ENCODE data around the gene MDN1.

Gene MDN1

GRCh38 chr6:89693207-89693606 lies 126.4 kb downstream of the MDN1 start:
- no peak for TF ChIP-seq CTCF (IDR thresholded peaks at IDR 0.05)

DNA sequence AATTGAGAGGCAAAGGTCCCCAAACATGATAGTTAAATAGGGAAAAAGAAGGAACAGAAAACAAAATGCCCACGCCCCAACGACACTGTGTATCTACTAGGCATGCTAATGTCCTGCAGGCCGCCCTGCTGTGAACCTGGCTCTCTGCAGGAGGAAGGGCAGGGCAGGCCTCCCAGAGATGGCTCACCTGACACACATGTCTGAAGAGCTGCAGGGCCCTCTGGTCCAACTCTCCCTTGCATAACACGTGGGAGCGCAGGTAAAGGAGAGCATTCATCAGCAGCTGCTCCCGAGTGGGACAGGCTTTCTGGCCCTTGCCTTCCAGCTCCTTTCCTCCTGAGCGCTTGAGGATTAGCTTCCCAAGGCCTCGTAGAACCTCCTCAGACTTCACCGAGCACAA lies 127.3 kb downstream of the MDN1 start:
- no peak for TF ChIP-seq CTCF (IDR thresholded peaks at IDR 0.05)

DNA sequence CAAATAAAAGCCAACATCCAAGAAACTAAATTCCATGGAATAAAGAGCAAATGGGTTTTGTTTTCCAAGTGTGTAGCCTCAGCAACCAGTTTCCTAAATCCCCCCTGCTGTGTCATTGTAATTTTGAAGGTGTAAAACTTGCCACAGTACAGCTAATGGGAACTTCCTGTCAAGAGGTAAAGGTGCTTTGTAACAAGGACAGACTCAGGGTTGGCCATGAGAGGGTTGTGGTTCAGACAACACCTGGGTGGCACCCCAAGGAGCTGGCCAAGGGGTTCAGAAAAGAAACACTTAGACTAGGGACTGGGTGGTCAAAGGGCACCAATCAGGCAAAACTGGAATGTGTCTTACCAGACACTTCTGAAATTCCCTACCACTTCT lies 128.7 kb downstream of the MDN1 start:
- no peak for TF ChIP-seq CTCF (IDR thresholded peaks at IDR 0.05)

DNA sequence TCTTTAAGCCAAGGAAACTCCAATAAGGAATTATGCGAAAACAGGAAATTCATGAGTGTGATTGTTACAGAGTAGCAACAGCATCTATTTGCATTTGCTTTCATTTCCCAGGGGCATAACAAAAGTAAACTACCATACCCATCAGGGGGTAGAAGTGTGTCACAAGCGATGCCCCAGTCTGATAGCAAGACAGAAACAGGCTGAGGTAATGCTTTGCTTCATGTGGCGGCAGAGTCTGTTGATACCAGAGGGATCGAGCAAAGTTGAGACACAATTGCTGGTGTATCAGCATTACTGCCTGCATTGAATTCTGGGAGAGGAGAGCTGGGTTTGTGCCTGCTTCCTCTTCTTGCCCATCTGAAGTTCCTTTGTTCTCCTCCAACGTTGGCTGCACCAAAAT lies 129.9 kb downstream of the MDN1 start:
- TF ChIP-seq CTCF (IDR thresholded peaks at IDR 0.05), result no peak

GRCh38 chr6:89688328-89688727 lies 131.3 kb downstream of the MDN1 start:
- no peak for TF ChIP-seq CTCF (IDR thresholded peaks at IDR 0.05)

- no peak for TF ChIP-seq CTCF (IDR thresholded peaks at IDR 0.05)
Observed at GRCh38 chr6:89685311-89685710, 134.3 kb downstream of the MDN1 start.

DNA sequence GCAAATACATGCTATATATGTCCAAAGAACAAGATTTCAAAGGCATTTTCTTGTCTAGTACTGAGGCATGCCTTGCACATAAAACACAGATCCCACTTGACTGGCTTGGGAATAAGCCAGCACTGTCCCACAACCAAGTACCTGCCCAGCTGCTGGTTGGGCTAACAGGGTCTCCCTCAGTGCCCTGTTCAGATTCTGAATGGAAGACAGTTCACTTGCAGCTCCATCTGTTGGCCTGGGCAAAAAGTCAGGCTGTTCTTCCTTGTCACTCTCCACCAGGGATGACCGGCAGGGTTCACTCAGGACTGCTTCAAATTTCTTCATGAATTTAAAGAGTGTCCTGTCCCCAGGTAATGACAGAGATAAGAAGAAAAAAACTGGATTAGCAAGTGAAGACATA lies 136.6 kb downstream of the MDN1 start:
- TF ChIP-seq CTCF (IDR thresholded peaks at IDR 0.05), result no peak

DNA sequence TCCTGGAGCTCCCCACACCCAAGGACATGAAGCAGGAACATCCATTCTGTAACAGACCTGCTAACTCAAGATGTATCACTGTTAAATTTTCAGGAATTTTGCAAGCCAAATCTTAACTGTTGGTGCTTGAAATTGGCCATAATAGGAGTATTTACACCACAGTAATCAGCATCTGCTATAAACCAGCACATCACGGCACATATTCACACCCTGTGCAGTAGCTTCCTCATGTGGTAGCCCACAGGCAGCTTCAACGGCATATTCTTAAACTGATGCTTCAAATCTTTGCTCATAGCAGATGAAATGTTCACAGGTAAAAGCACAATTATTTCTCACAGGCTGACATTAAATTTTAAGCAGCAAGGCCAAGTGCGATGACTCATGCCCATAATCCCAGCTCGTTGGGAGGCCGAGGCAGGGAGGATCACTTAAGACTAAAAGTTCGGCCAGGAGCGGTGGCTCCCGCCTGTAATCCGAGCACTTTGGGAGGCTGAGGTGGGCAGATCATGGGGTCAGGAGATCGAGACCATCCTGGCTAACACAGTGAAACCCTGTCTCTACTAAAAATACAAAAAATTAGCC lies 137.5 kb downstream of the MDN1 start:
- no peak for TF ChIP-seq CTCF (IDR thresholded peaks at IDR 0.05)
